NCI-H187 treated with DMSO at 0.1 percent for 48 hours (cell line): Measurements from ENCODE around the gene REG4.
"Not testable (repeated sequence)": the region's sequence is repeated elsewhere in the genome, so short reads cannot be mapped to it uniquely, and the experiment has no call there.

Experiments used
- DNase-seq: peaks from one replicate; lab custom pipeline; 2025; lab: John Stamatoyannopoulos, UW

The REG4 gene

DNA sequence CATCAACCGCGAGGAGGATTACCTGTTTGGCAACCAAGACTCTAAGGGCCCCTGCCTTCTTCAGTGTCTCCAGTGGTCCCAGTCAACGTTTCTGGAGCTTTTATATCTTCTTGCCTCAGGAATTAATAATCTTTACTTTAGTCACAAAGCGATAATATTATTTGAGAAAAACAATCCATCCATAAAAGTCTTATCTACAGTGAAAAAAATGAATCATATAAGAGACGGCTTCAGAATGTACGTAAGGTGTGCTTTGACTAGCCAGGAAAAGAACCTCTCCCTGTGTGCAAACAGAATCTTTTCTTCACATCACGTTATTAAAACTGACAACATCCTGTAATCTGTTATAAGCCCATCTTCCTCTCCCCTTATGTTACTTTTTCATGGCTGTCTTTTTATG lies at the start of gene REG4:
TSS of gene REG4 (minus strand) at position 74 of the 400 bp plus-strand sequence. CDS start 2,691 bp downstream, outside the sequence.
- no peak for DNase-seq

DNA sequence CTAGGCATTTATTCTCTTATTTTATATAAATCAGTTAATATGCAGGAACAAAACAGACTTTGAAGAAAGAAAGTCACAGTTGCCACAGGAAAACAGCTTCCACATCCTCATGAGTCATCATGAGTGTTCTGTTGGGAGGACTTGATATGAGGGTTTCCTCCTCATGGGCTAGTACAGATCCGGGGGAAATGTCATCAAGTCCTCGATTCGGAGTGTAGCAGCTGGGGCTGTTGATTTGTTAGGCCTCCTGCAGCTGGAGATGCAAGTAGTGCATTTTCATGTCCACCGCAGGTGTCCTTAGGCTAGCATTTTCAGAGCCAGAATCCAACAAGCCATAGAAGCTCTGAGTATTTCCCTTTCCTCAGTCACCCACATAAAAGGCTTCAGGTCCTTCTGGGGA lies 48.4 kb upstream of the REG4 start:
- no peak for DNase-seq

DNA sequence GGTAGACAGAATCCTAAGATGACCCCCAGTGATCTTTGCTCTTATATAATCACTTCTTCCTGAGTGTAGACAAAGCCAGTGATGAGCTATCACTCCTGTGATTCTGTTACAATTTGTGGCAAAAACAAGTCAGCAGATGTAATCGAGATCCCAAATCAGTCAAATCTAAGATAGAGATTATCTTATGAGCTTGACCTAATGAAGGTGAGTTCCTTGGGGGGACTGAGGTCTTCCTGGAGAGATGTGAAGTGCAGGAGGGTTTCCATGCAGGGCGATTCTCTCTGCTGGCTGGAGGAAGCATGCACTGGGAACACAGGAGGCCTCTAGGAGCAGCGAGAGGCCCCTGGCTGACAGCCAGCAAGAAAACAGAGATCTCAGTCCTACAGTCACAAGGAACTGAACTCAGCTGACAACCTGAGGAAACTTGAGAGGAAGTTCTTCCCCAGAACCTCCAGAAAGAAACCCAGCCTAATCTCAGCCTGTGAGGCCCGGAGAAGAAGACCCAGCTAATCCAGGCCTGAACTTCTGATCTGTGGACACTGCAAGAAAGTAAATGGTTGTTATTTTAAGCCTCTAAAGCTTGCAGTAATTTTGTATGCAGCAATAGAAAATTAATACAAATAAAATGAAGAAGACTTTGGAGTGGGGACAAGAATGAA lies 47.4 kb upstream of the REG4 start:
- not testable (repeated sequence) for DNase-seq

DNA sequence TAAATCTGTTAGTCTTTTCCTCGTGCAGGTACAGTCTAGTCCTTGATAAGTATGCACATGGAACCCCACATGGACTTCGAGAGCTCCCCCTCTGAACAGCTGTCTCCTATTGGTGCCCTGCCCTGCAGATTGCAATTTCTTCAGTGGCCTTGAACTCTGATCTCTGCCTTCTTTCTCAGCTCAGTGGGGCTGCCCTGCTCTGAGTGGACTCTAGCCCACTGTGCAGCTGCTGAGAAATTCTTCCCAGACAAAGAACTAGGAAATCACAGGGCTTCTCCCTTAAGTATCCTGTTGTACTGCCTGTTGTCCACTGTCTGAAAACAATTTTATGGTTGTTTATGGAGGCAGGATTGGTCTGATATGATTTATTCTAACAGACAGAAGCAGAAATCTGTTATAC lies 46.9 kb upstream of the REG4 start:
- DNase-seq: no peak

DNA sequence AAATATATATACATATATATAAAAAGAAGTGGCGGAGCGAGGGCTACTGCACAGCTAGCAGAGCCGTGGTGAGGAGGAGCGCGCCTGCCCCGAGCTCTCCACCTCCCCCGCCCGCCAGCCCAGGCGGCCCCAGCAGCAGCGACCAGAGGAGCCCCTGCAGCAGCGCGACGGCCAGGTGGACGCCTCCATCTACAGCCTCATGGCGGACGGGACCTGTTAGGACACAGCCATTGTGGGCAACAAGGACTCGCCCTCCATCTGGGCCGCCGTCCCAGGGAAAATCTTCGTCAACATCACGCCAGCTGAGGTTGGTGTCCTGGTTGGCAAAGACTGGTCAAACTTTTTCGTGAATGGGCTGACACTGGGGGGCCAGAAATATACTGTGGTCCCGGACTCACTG lies 41.9 kb upstream of the REG4 start:
- DNase-seq: no peak

DNA sequence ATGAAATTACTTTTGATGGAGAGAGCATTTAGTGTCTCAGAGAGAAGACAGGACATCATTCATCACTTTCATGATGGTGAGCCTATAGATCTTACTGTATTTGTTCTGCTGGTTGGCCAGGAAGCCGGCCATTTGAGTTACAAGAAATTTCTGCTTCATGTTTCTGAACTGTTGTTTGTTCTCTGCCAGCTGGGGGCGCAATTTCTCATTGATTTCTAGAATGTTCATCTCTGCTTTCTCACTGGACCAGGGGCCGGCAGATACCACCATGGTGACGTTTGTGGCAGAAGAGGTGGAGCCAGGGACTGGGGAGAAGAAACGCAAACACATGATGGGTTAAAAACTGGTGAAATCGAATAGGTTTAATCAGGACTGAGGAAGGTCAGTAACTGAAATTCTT lies 32.9 kb upstream of the REG4 start:
- not testable (repeated sequence) for DNase-seq

DNA sequence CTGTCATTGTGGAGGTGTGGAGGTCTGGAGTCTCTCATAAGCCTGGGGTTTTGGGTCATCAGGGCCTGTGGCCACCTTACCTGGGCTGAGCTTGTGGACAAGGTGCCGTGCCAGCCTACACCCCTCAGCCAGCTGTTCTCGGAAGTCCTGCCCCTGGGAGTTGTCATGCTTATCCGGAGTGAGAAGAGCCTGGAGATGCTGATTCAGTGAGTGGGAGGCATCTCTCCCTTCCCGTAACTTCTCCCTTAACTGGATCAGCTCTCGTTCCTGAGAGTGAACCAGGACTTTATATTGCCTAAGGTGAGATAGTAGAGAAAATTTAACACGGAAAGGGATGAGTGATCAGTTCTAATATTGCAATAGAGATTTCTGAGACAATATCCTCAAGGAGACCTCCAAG lies 30.0 kb upstream of the REG4 start:
- no peak for DNase-seq

DNA sequence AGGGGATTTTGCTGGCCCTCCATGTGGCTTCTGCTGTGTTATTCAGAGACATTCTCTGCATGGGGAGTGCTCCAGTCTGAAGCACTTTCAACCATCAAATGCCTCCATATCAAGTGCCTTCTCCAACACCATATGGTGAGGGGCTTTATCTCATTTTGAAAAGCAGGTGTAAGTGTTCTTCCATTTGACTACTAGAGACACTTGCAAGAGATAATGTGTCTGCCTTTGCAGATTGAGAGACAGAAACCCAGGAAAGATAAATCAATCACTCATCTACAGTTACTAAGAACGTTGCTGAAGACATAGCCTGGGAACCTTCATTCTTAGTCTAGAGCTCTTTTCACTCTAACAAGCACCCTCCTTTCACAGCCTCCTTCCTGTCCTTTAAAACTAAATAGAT lies 29.5 kb upstream of the REG4 start:
- DNase-seq: no peak

DNA sequence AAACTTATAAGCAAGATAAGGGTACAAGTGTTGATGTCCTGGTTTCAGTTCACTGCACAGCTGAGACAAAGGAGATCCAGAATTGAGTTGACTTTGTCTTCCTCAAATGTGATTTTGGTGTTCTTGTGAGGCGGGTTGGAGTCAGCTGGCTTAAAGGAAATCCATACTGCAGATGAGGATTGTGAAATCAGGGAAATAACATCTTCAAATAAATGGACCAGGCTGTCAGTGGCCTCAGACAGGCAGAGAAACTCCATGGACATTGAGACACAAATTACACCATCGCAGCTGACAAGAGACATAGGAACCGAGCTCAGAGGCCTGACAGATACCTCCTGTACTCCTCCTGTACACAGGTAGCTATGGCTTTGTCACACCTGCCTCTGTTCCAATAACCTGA lies 27.0 kb upstream of the REG4 start:
- DNase-seq: no peak

DNA sequence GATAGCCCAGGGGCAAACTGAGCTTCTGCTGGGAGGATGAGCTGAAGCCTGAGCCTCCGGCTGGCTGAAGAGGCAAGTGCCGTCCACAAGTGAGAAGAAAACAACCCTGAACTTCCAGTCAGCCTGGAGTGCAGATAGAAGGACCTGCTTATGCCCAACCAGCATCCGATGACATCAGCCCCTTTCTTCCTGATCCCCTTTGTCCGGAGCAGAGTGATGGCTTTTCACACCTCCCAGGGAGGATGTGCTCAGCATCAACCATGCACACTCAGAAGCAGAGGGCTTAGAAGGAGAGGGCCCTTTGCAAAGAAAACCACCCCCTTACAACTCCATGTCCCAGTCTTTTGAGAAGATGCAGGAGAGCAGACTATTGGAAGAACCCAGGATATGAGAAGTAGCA lies 23.7 kb upstream of the REG4 start:
- DNase-seq: no peak

DNA sequence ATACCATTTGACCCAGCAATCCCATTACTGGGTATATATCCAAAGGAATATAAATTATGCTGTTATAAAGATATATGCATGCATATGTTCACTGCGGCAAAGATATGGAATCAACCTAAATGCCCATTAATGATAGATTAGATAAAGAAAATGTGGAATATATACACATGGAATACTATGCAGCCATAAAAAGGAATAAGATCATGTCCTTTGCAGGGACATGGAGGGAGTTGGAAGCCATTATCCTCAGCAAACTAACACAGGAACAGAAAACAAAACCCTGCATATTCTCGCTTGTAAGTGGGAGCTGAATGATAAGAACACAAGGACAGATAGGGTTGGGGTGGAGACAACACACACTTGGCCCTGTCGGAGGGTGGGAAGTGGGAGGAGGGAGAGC lies 19.8 kb upstream of the REG4 start:
- no peak for DNase-seq

DNA sequence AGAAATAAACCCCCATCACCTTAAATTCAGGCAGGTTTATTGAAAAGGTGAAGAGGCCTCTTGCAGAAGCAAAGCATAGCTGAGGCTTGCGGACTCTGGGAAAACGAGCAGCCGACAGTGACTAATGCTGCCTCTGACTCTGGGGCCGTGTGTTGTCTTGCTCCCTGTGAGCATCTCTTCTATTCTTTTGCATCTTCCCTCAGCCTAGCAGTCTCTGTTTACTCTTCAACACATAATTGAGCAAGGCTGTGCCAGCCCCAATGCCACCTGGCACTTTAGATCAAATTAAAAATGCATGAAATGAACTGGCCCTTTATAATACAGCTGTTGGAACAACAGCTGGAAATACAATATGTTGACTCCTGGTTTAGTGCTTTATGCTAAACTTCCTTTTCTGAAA lies 18.4 kb upstream of the REG4 start:
- DNase-seq: peak; percentile 87

DNA sequence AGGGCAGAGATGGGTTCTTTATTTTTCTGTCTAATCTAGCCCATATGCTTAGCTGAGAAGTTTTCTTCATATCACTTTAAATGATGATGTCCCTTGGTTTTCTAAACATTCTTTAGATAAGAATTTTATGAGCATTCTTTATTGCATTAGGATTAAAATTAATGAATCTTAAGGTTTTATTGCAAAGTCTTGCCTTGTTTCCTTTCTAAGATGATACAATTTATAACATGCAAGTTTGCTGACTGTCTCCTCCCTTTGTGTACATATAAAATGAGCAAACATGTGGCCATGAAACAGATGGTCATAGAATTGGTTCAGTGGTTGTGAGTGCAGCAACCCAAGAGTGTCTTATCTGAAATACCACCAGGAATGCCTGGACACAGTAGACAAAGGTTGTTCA lies 17.7 kb upstream of the REG4 start:
- not testable (repeated sequence) for DNase-seq

DNA sequence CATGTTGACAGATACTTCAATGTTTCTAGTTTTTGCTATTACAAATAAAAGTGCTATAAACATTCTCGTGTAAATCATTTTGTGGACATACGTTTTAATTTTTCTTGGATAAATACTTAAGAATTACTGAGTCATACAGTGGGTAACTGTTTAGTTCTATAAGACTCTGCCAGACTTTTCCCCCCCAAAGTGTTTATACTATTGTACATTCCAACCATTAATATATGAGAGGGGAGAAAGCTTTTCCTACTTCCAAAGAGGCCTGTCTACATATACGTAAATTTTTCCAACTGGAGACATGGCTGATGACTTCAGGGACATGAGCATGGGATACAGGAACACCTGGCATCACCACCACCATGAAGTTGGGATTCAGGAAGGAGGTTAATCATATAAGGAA lies 17.0 kb upstream of the REG4 start:
- no peak for DNase-seq

DNA sequence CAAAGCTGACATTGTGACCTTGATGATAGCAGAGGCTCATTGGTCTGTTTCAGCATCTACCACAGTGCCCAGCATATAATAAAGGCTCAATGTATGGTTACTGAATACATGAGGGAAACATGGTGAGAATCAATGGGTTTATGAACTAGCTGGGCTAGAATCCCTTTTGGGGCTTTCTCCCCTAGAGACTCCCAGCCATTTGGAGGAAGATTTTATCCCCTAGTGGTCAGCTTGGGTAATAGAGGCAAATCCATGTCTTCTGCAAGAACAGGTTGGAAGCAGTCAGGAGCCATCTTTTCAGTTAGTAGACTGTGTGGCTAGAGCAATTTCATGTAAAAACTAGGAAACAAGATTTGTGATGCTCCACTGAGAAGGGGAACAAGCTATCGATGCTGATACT lies 15.8 kb upstream of the REG4 start:
- DNase-seq: no peak

DNA sequence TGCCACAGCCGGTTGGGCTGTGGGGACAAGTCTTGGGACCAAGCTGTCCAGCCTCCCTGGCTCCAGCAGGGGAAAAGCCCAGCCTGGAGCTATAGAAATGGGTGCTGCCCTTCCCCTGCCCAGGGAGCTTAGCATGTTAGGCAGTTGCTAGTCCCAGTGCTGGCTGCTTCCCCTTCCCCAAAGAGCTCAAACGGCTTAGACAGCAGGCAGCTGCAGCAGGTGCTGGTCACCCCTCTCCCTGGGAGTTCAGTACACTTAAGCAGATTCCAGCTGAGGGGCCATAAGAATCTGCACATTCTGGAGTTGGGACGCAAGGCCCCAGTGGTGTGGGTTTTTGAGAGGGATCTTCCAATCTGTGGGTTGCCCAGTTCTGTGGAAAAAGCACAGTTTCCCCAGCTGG lies 11.1 kb upstream of the REG4 start:
- no peak for DNase-seq

DNA sequence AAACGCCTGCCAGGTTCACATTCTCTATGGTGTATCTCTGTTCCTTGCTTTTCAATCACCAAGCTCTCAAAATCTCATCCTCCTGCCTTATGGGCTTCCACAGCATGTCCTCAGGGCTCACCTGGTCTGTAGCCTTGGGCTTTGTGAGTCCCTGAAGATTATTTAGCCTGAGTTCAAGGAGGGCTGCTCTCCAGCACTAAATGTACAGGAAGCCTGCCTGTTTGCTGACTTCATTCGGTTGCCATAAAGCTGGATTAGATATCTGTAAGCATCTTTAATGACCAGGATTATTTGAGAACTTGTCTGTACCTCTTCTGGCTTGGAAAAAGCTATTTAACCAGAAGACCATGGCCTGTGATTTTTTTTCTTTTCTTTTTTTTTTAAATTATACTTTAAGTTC lies 6.9 kb upstream of the REG4 start:
- no peak for DNase-seq

DNA sequence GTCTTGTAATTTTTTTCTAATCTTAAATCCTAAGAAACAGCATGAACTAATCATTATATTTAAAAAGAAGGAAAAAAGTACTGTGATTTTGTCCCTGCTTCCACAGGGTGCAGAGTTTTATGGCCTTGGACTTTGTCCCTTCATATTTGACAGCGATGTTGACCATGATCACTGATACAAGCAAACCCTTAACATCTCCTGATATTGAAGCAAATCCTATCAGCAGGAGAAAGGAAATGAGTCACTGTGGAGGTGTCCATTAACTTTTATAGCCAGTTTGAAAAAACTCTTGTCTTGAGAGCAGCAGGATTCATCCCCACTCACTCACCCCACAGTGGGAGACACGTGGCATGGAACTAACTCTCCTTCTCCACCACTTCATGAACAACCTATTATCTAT lies 5.1 kb upstream of the REG4 start:
- no peak for DNase-seq

DNA sequence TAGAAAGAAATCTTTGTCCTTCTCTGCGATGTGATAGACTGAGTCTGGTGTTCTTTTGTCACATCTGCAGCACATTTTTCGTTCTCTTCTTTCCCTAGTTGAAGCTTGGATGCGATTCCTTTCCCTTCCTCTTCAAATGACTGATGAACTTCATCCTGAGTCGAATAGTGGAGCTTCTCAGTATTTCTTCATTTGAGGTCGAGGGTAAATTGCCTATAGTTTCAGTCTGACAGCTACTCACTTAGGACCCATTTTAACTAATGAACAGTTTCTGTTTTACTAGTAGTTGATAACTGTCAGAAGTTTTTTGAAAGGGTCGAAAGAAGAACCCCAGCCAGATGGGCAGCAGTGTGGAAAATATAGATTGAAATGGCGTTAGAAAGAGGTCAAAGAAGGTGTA lies 4.7 kb upstream of the REG4 start:
- DNase-seq: no peak

DNA sequence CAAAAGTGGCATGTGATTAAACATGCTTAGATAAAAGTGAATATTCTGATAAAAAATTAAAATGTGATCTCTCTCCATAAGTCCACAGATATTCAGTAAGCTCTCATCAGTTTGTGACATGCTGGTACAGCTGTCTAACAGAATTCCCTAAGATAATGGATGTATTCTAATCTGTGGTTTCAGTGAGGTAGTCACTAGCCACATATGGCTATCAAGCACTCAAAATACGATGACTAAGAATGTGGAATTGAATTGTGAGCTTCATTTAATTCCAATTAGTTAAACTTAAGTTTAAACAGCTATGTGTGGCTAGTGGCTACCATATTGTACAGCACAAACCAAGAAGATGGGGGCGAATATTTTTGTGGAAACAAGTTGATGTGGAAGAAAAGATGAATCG lies 4.1 kb upstream of the REG4 start:
- no peak for DNase-seq

DNA sequence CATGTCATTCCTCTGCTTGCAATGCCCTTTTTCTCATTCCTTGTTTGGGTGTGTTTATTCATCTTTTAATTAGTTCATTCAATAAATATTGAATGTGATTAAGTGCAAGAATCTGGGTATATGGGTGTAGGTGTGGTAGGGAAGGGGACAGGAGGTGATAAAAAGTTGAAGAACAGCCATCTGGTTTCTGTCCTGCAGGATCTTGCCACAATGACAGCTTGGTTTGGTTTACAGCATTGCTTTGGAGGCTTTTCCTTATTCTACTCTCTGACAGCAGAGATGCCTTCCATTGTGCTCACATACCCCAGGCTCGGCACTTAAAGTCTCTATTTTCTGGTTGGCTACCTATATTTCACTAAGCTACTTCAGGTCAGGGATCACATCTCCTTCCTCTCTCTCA lies 3.0 kb upstream of the REG4 start:
- no peak for DNase-seq

DNA sequence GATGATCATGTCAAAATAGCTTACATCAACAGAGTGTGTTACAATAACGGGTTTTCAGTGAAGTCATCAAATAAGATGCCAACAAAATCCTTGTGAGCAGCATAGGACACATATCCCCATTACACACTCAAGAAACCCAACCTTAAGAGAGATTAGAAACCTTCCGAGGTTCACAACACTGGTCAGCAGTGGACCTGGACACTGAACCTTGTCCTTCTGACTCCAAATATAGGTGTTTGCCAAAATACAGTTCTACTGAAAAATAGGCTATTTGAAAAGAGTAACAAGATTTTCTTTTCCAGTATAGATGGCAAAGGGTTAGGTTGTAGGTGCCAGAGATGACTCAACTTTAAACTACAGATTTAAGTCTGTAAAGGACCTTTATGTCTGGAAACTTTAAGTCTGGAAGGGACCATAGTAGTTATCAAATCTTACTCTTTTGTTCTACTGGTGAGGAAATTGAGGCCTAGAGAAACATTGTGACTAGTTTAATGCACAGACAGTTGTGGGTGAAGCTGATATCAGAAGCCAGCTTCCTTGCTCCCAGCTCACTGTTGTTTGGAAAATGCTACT lies 811 bp upstream of the REG4 start:
- no peak for DNase-seq

DNA sequence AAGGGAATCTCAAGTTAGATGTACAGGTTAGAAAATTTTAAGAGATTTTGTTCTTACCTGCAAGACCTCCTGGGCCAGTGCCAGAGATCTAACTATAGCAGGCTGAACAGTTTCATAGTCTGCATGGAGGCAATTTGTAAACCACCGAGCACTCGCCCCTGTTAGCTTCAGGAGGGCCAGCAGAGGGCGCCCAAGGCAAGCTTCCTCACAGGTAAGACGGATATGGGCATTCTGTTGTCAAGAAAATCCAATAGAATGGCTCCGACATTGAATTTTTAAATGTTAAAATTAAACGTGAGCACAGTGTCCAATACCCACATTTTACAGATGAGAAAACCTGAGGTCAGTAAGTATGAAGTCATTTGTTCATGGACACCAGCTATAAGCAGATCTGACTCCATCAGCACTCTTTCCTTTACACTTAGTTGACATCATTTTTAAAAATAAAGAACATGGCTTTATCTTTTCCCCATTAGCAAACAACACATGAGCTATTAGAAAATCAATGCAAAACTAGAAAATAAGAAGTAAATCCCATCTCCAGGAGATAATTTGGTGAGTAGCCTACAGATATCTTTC lies 2.2 kb downstream of the REG4 start:
- DNase-seq: peak; percentile 44

DNA sequence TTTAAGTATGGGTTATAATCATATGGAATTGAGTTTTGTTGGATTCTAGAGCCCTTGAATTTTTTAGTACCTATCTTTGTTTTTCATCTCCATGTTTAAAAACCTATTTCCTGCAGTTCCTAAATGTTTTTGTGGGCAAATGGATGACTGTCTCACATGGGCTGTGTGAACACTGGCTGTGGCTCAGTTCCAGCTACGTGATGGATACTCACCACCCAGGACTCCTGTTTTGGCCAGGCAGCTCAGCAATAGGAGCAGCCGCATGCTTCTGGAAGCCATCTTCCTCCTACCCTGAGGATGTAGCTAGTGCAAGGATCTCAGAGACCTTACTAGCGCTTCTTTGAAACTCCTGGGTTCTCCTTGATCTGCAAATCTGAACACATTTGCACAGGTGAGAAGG lies 2.8 kb downstream of the REG4 start:
- no peak for DNase-seq
